Hepatocyte (in vitro differentiated cells): ENCODE measurements around the gene SLC27A3.

Experiments
- EZH2phosphoT487 ChIP-seq: fragments of 200-600 bp; sonication (generic); IDR thresholded peaks from one replicate; pipeline ENCODE4 v1.6.1; 2018; ENCODE audit warnings: antibody characterized with exemption, mild to moderate bottlenecking, low read depth, moderate library complexity; ENCODE audit not compliant: unreplicated experiment, severe bottlenecking
- TF ChIP-seq, protein P1 (sequence below): fragments of 200-600 bp; sonication (generic); IDR thresholded peaks from 2 replicates; pipeline ENCODE4 v1.5.1; 2016; ENCODE audit warnings: antibody characterized with exemption, mild to moderate bottlenecking; ENCODE audit not compliant: poor library complexity

DNA sequence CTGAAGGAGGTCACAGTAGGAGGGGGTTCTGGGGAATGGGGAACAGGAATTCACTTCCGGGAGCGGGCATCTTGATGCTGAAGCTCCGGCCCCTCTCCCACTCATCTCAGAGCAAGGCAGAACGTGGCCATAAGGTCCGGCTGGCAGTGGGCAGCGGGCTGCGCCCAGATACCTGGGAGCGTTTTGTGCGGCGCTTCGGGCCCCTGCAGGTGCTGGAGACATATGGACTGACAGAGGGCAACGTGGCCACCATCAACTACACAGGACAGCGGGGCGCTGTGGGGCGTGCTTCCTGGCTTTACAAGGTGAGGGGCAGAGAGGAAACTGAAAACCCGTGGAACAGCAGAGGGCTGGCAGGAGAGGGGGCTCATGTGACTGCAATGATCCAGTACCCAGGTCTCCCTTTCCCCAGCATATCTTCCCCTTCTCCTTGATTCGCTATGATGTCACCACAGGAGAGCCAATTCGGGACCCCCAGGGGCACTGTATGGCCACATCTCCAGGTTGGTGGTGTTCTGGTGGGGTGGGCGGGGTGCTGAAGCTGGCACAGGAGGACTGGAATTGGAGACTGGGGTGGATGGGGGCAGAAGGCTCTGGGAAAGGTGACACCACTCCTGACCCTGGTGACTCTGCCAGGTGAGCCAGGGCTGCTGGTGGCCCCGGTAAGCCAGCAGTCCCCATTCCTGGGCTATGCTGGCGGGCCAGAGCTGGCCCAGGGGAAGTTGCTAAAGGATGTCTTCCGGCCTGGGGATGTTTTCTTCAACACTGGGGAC lies 3.0 kb downstream of the SLC27A3 start:
- TF ChIP-seq, protein P1, sequence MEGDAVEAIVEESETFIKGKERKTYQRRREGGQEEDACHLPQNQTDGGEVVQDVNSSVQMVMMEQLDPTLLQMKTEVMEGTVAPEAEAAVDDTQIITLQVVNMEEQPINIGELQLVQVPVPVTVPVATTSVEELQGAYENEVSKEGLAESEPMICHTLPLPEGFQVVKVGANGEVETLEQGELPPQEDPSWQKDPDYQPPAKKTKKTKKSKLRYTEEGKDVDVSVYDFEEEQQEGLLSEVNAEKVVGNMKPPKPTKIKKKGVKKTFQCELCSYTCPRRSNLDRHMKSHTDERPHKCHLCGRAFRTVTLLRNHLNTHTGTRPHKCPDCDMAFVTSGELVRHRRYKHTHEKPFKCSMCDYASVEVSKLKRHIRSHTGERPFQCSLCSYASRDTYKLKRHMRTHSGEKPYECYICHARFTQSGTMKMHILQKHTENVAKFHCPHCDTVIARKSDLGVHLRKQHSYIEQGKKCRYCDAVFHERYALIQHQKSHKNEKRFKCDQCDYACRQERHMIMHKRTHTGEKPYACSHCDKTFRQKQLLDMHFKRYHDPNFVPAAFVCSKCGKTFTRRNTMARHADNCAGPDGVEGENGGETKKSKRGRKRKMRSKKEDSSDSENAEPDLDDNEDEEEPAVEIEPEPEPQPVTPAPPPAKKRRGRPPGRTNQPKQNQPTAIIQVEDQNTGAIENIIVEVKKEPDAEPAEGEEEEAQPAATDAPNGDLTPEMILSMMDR, result no peak
- no peak for TF ChIP-seq EZH2phosphoT487
